GM23248 (cell line): ENCODE results near the gene PDILT.

Experiments used
- EZH2 ChIP-seq: fragments of 200-600 bp; sonication (generic); IDR thresholded peaks from 2 replicates; pipeline ENCODE4 v1.6.1; 2018; ENCODE audit warnings: antibody characterized with exemption, mild to moderate bottlenecking; ENCODE audit not compliant: insufficient read depth, poor library complexity, severe bottlenecking
- EZH2phosphoT487 ChIP-seq: fragments of 200-600 bp; sonication (generic); IDR thresholded peaks from 2 replicates; pipeline ENCODE4 v1.6.1; 2018; ENCODE audit warnings: antibody characterized with exemption, moderate library complexity, mild to moderate bottlenecking, low read depth; ENCODE audit not compliant: insufficient read depth

DNA sequence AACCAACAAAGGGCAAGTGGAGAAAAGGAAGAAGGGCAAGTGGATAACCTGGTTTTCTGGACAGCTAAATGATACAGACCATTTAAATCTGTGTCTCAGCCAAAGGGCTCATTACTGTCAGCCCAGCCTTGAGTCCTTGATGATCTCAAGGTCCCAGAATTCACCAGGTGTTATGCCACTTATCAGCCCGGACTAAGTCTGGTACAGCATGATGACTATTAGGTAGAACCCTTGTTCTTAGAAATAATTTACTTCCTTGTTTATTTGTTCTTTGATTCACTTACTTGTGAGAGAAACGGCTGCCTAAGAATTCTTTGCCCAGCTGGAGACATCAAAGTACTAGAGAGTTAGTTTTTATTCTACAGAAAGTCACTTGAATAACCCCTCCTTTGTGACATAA is 3.5 kb downstream of the PDILT start:
- no peak for TF ChIP-seq EZH2
- no peak for TF ChIP-seq EZH2phosphoT487
